ENCODE data around the gene MMP28.

MMP28 gene

DNA sequence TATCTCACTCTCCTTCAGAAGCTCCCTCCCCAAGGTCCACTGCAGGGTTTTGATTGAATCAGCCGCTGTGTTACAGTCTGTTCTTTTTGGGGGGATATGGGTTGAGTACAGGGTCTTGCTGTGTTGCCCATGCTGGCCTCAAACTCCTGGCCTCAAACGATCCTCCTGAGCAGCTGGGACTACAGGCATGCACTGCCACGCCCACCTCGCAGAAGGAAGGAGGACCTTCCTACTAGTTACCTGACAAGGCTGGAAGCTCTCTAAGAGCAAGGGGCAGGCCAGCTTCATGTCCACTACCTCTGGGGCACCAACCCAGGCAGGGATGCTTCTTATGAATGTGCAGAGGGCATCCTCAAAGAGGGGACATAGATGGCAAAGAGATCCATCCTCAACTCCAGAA lies 1.9 kb upstream of the MMP28 start:
- DNase-seq, result no peak

GRCh38 chr17:35796942-35797341 lies 1.5 kb upstream of the MMP28 start:
- no peak for DNase-seq

GRCh38 chr17:35795871-35796265 lies 427 bp upstream of the MMP28 start:
- no peak for DNase-seq

GRCh38 chr17:35793257-35793656 lies 2.2 kb downstream of the MMP28 start:
- DNase-seq, result no peak

GRCh38 chr17:35791681-35792350 lies 3.6 kb downstream of the MMP28 start:
- DNase-seq, result no peak

DNA sequence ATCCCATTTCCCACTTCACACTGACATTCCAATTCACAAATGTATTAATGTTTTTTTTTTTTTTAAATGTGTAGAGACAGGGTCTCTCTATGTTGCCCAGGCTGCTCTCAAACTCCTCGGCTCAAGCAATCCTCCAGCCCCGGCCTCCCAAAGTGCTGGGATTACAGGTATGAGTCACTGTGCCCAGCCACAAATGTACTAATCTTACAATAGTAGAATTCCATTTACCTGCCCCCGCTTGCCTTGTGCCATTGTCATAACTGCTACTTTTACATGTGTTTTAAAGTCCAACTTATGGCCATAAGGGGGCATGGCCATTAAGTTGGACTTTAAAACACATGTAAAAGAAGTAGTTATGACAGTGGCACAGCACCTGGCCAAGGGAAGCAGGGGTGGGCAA lies 4.6 kb downstream of the MMP28 start:
- no peak for DNase-seq

GRCh38 chr17:35788477-35789368 lies 6.7 kb downstream of the MMP28 start:
- DNase-seq, result no peak

GRCh38 chr17:35786941-35787432 lies 8.5 kb downstream of the MMP28 start:
- no peak for DNase-seq

DNA sequence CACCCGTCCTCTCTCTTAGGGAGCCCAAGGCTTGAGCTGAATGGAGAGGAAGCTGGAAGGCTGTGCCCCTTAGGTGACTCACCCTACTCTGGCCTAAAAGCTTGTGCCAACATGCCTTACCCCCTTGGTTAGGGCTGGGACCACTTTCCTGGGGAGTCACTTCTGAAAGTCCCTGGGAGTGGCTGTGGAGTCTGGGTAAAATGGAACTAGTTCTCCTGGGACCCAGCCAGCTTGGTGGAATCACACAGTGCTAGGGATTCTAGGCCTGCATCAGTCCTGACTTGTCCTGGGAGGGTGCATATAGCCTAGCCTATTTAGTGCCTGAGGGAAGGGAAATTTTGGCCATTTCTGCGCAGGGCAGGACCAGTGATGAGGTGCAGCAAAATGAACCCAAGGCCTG lies 10.5 kb downstream of the MMP28 start:
- DNase-seq, result no peak

DNA sequence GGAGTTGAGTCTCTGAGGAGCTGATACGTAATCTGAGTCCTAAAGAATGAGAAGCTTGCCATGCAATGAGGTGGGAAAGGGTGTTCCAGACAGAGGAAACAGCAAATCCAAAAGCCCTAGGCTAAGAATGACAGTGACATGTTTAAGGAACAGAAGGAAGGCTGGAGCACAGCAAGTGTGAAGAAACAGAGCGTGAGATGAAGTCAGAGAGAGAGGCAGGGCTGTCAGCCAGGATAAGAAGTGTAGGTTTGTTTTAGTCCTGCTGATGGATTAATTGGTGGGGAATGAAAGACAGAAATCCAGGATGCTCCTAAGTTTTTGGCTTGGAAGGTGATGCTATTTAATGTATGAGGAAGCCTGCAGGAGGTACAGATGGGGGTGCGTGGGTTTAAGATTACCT lies 14.5 kb downstream of the MMP28 start:
- DNase-seq, result no peak

DNA sequence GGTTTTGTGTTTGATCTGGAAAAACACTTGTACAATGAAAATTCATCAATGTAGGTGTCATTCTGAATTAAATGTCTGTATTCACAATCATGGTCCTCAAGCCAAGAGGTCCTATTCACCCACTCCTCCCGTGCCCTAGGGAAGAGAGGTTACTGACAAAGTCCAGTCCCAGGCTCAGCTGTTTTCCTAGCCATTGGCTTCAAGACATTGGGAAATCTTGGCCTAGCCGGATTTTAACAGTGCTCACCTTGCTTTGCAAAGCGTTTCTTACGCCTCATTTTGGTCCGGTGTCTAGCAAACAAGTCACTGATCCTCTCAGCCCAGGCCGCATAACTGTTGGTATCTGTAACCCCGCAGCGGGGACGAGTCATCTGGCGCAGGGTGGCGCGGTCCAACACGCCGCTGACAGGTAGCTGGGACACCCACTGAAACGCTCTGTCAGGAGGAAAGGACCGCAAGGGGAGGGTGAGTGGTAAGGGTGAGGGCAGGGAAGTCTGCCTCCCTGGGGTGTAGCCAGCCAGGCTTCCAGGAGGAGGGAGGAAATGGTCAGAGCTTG lies 16.7 kb downstream of the MMP28 start:
- DNase-seq, result no peak

DNA sequence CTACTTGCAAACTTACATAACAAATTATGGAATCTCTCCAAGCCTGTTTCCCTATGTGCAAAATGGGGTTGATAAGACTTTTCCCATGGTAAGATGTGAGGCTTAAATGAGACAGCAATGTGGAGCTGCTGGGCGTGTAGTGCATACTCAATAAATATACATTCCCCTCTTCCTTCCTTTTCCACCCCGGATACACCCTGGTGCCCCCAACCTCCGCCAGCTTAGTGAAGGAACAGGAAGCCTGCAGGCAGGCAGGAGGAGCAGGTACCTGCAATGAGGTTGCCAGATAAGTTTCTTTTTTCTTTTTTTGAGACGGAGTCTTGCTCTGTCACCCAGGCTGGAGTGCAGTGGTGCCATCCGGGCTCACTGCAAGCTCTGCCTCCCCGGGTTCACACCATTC lies 19.9 kb downstream of the MMP28 start:
- DNase-seq, result no peak

GRCh38 chr17:35775039-35775438 lies 20.4 kb downstream of the MMP28 start:
- DNase-seq, result no peak

- DNase-seq, result no peak
Observed at GRCh38 chr17:35774499-35774898, 20.9 kb downstream of the MMP28 start.

DNA sequence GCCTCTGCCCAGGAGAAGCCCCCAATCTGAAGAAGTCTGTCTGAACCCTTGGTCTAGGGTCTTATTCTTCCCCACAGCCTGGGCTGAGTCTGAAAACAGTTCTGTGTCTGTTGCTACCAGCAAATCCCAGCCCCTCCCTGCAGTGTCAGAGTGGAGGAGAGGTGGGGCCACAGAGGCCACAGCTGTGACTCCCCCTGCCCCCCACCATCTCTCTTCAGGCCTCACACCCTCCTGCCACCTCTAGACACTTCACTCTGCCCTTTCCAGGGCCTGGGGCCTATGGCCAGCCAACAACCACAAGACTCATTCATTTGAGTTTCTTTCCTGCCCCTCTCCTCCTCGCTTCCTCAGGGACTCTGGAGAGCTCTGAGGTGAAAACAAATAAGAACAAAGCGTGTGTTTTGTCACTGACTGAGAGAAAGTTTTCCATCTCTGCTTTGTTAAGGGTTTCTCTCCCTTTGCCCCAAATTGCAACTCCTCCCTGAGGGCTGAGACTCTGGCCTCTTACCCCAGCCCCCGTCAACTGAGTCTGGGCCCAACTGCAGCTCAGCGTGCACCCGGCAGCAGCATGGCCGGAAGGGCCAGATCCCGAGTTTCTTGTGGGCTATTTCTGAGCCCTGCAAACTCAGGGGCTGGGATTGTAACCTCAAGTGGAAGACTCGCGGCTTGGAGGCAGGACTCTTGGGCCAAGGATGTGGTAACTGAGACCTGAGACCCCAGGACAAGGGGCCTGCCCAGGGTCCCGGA lies 21.6 kb downstream of the MMP28 start:
- DNase-seq, result no peak

- no peak for DNase-seq
Observed at GRCh38 chr17:35773129-35773528, 22.3 kb downstream of the MMP28 start.

GRCh38 chr17:35769895-35770486 lies 25.4 kb downstream of the MMP28 start:
- DNase-seq, result no peak

DNA sequence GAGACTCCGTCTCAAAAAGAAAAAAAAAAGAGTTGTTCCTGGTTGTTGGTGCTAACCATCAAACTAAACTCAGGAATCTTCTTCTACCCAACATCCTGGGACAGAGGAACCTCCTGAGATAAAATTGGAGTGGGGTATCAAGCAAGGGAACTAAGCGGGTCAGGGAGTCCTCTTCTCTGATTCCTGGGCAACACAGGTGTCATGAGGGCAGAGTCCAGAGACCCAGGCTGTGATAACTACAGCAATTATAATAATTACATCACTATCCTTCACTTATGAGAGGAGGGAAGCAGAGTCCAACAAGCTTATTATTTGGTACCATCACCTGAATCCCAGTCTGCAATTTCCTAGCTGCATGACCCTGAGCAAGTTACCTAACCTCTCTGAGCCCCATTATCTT lies 26.6 kb downstream of the MMP28 start:
- no peak for DNase-seq

- no peak for DNase-seq
Observed at GRCh38 chr17:35766903-35767510, 28.4 kb downstream of the MMP28 start.

DNA sequence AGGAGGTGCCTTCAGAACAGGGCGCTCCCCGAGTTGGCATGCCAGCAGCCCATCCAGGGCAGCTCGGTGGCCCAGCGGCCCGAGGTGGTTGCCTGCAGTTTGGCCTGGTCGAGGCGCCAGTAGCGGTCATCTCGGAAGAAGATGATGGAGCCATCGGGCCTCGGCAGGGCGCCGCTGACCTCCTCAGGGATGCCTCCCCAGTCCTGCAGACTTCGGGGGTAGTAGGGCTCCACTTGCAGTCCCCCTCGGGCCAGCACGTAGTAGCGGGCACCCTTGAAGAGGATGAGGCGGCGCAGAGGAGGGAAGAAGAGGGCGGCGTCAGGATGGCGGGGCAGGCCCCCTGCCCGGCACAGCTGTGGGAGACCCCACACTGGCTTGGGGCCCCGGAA lies 29.0 kb downstream of the MMP28 start:
- no peak for DNase-seq

DNA sequence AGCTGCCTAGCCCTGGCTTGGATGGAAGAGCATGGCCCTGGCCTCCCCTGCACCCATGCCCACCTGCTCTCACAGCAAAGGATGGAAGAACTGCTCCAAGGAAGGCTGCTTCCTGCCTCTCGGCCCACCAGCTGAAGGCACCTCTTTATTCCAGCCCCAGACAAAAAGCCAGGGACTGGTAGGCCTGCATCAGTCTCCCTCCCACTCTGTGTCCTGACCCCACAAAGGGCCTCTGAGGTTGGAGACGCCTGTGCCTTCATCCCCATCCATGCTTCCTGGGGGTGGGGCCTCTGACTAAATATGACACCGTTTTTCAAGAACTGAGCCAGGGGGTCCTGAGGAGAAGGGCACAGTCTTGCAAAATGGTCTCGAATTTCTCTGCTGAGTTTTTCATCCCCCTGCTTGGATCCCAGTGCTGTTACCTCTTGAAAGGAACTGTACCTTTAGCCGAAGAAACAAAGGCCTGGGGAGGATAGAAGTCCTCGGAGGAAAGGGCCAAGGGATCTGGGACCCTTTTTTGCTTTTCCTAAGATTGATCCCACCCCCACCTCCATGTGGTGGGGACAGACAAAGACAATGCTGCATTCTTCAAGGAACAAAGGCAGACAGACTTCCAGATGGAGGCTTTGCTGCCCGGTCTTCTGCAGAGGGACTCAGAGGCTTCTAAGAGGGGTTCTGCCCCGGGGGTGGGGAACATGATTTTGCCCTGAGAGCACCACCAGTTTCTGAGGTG lies 29.5 kb downstream of the MMP28 start:
- no peak for DNase-seq

All from NCI-H774 (cell line).